Muscle of arm (tissue), 12 donors: ENCODE data around the gene EBP. TPM values are rescaled to one million over a fixed set of nuclear protein-coding genes. Genes with fewer than 3 reads are reported as not detected.
A peak's percentile ranks its signal among the peaks of the same experiment; 100 is the strongest.
"Not testable (repeated sequence)": the region's sequence is repeated elsewhere in the genome, so short reads cannot be mapped to it uniquely, and the experiment has no call there.

Source experiments
- DNase-seq: peaks from one replicate; pipeline ENCODE4 v3.0.0-alpha.2; 2013
- polyA plus RNA-seq, 12 donors: library from polyadenylated mRNA; unstranded; fragments of 120-200 nt; gene quantifications; one replicate each; pipeline ENCODE4 v1.2.1, GENCODE V29; 2013; ENCODE audit not compliant: insufficient read length in 12 of 12

Gene EBP
- polyA plus RNA-seq, 12 donors: 13.1 to 34.0 (median 17.4) TPM; not detected in 1

DNA sequence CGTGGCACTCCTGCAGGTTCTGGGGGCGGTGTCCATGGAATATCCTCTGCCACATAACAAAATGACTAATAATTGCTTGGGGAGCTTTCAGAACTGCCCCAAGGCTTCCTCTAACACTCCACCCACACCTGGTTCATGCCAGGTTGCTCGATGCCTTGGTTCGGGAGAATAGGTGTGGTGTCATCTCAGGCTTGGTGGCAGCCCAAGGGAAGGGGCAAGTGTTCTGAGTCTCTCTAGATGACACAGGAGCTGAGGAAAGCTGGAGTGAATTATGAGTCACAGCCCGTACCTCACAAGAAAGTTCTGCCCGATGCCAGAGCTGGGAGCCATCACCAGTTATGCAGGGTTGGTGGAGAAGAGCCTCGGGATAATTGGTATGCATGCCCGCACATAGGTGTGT, 30.9 kb upstream of the EBP start:
- DNase-seq: no peak

DNA sequence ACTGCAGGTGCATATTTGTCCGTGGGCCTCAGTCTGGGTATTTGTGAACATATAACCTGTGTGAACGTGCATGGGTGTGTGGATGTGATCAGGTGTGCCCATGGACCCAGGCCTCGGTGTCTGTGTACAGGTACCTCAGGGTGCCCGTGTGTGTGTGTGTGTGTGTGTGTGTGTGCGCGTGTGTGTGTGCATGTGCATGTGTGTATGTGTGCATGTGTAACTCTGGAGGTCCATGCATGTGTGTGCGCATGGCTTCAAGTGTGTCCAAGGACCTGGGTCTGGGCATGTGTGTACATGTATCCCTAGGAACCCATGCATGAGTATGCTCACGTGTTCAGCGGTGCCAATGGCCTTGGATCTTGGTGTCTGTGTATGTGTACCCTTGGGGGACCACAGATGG, 29.8 kb upstream of the EBP start:
- DNase-seq: no peak

DNA sequence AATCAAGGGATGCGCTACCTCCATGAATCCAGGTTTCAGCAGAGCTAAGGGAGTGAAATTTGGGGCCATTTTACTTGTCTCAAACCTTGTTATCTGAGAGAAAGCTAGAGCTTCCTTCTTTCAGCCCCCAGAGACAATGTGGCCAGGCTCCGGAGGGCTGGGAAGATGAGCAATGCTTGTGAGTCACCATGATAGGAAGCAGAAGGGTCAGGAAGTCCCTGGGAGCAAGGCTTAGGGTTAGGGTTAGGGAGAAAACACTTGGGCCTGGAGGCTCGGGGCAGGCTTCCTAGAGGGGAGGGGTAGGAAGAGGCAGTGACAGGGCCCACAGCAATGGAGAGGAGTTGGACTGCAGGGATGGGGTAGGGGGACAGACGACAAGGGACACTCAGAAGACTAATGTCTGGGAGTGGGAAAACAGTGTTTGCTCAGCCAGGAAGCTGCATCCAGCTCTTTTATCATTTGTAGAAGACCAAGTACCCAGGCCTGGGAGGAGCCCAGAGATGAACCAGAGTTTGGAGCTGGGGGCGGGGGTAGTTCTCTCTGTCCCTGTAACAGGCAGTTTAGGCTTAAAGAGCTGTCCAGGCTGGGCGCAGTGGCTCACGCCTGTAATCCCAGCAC, 29.2 kb upstream of the EBP start:
- DNase-seq: no peak

DNA sequence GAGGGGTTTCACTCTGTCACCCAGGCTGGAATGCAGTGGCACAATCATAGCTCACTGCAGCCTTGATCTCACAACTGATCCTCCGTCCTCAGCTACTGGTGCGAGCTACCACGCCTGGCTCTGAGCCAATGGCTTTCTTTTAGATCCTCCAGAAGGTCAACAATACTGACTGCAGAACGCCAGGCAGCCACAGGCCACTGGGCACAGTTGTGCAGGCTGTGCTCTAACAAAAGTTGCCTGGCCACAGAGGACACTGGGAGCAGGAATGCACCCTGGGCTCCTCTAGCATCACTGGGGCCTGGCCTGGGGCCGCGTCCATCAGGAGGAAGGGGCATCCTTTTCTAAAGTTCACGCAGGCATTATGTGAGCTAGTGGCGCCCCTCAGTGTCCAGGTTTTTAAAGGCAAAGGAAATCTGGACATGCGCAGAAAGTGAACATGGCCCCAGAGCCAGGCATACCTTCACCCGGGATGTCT, 27.7 kb upstream of the EBP start:
- DNase-seq: no peak

DNA sequence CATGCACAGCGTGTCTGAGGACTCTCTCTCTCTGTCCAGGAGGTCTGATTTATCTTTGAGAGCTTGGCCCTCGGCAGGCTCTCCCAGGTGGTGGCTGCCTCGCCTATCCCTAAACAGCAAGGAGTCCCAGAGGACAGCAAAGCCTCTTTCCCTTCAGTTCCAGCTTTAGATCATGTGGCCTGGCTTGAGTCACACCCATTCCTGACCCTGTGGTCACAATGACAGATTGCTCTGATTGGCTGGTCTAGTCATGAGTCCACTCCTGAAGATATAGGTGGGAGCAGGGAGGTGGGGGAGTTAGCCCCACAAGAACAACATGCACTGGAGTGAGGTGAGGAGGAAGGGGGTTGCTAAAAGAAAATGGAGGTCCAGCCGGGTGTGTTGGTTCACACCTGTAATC, 24.9 kb upstream of the EBP start:
- no peak for DNase-seq

DNA sequence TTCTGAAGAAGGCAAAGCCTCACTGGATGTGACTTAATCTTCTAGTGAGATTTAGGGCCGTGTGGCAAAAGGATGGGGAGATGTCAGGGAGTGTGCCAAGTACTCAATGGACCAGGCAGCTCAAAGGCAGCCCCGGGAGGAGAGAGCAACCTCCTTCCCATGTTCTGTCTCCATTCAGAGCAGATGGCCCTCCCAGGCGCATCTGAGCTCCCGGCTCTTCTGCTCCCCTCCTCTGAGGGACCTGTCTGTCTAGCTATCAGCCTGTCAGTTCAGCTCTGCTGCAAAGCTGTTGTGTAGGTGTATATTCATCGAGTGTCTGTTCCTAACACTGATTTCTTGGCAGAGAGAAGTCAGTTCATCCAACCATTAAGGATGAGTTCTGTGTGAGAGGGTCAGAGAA, 23.7 kb upstream of the EBP start:
- DNase-seq: no peak

DNA sequence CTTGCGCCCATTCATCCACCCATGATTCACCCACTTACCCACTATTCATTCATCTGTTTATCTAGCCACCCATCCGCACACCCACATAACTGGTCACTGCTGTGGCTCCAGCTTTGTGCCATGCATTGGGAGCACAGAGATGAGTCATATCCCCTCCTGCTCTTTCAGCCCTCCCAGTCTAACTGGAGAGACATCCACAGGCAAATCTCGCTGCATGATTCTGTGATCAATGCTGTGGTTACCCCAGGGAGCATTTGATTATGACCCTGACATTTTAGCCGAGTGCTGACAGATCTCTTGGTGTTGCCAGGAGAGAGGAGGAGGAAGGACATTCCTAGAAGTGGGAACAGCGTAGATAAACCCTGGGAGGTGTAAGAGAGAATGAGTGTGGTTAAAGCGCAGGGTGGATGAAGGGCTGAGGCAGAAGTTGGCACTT, 23.2 kb upstream of the EBP start:
- DNase-seq: no peak

DNA sequence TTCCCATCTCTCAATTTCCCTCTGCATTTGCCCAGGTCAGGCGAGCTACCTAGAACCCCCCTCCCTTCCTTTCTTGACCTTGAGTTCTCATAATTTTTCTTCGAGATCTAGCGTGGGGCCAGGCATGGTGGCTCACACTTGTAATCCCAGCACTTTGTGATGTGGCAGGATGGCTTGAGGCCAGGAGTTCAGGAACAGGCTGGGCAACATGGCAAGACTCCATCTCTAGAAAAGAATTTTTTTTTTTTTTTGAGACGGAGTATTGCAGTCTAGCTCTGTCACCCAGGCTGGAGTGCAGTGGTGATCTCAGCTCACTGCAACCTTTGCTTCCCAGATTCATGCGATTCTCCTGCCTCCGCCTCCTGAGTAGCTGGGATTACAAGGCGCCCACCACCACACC, 17.3 kb upstream of the EBP start:
- no peak for DNase-seq

DNA sequence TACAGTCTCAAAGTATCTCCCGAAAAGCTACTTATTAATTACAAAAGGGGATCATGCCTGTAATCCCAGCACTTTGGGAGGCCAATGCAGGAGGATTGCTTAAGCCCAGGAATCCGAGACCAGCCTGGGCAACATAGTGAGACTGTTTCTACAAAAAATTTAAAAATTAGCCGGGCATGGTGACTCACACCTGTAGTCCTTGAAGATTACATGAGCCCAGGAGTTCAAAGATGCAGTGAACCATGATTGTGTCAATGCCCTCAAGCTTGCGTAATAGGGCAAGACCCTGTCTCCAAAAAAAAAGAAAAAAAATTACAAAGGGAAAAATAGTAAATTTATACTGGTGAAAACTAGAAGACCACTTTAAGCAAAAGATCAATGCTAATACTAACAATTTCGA, 16.1 kb upstream of the EBP start:
- DNase-seq: no peak

DNA sequence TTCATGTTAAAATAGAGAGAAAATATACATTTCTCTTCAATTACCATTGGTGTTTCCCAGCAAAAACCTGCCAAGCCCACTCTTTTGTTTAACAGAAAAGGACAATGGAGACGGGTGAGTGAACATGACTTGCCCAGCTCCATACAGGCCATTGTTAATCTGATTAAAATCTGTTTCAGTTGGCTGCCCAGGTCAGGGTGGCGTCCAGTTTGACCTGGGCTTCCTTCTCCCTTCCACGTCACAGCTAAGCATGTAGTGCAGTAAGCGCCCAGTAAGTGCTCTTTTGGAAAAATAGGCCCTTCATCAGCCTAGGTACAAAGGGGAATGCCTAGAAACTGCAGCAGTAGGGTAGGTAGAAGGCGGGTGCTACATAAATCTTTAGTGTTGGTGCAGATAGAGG, 14.4 kb upstream of the EBP start:
- no peak for DNase-seq

DNA sequence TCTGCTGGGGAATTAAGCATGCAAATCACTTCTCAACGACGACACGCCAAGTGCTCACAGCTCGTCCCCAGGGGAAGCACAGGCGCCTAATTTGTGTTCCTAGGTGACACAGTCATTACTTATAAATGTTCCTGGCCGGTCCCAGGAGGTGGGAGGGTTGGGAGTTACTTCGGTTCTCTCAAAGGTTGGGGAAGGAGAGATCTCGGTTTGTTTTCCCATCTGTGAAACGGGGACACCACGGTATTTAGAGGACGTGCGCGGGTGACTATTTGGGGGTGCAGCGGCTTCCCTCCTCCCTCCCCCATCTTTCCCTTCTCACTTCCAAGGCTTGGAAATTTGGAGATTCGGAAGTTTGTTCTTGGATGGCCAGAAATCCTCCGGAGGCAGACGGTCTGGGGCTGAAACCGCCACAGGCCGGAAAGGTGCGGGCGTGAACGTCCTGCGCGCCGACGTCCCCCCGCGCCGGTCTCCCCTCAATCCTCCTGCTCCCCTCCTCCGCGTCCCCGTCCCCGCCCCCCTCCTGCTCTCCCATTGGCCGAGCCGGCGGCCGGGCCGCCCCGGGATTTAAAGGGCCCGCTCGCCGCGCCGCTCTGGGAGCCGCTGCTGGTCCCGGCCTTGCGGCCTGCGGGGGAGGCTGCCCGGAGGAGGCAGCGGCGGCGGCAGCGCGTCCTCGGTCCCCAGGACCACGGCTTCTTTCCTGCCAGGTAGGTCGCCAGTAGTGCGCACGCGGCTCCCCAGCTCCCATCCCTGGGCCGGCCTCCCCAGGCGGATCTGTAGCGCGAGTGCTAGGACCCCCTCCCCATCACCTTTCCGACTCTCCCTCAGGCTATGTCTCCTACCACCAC, 13.0 kb upstream of the EBP start, which contains the start of gene PORCN:
Gene PORCN, plus strand, starts transcription at position 593 of the 845 bp plus-strand sequence. CDS start 829 bp downstream, outside the sequence.
- peak; percentile 52 for DNase-seq

DNA sequence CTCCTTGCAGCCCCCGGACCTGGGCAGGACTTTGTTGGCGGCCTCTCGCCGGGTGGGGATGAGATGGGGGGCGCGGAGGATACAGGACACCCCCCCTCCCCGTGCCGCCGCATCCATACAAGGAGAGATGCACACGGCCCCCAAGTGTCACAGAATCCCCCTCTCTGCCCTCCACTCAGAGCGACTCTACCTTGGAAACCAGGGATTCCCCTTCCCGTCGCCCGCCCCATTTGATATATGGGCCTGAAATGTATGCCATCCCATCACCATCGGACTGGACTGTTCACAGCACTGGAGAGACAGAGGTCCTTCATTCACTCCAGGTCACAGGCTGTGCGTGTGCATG, 12.4 kb upstream of the EBP start:
- no peak for DNase-seq

DNA sequence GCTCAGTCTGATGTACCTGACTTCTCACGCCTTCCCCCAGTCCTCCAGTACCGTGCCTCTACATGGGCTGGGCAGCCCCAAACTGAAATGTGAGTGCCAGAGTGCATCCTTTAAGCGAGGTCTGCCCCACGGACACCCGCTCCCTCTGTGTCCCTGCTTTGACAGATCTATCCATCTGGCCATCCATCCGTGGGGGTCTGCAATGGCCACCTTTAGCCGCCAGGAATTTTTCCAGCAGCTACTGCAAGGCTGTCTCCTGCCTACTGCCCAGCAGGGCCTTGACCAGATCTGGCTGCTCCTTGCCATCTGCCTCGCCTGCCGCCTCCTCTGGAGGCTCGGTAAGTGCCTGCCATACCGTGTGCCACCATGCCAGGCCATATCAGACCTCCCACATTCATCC, 12.0 kb upstream of the EBP start:
- no peak for DNase-seq

DNA sequence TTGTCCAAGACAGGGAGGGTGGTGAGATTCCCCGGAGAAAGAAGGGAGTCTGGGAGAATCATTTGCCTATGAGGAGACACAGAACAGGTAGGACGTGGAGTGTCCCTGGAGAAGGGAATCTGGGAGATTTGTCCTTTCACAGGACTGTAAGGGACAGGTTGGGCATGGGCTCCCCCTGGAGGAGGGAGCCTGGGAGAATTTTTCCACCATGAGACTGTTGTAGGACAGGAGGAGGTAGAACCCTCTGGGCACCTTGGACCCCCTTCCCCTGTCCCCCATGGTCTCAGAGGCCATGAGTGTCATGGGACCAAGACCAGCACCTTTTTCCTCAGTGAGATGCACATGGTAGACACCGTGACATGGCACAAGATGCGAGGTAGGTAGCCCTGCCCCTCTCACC, 10.0 kb upstream of the EBP start:
- no peak for DNase-seq

DNA sequence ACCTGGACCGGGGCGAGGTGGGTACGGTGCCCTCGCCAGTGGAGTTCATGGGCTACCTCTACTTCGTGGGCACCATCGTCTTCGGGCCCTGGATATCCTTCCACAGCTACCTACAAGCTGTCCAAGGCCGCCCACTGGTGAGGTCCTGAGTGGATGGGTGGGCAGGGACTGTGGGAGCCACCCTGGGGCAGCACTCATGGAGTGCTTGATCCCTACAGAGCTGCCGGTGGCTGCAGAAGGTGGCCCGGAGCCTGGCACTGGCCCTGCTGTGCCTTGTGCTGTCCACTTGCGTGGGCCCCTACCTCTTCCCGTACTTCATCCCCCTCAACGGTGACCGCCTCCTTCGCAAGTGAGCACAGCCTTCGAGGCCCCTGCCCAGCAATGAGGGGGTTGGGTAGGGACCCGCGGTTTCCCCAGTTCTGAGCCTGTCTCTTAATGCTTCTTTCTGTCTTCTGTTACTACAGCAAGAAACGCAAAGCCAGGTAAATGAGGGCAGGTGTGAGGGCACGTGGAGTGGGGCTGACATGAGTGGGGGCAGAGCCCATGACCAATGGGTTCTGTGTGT, 9.2 kb upstream of the EBP start:
- DNase-seq: no peak

DNA sequence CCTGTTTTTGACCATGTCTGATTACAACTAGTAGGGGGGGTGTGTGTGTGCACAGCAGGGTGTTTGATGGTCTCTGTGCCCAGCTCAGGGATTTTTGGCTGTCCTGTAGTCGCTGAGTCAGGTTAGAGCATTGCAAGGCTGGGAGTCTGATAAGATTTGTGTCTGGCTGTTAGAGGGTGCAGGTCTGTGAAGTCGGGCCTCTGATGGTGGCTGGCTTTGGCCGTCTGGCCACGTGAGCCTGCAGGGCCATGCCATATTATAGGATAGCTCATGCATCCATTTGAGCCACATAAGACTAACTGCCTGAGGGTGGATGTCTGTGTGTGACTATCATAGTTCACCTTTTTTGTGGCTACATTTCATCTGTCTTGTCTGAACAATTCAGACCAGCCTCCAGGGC, 7.9 kb upstream of the EBP start:
- no peak for DNase-seq

DNA sequence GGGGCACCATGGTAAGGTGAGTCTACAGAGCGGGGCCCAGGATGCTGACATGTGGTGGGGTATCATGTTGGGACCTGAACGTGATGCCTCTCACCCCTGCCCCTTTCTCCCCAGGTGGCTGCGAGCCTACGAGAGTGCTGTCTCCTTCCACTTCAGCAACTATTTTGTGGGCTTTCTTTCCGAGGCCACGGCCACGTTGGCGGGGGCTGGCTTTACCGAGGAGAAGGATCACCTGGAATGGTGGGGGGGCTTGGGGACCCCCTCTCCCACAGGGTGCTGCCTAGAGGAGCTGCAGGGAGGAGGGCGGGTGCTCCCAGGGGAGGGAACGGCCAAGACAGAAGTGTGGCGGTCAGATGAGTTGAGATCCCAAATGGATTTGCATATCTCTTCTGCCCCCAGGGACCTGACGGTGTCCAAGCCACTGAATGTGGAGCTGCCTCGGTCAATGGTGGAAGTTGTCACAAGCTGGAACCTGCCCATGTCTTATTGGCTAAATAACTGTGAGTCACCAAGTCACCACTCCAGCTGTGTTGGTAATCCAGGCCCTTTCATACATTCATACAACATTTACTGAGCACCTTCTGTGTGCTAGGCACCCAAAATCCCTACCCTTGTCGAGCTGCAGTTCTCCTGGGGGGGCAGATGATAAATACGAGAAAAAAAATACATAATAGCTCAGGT, 7.3 kb upstream of the EBP start:
- DNase-seq: no peak

DNA sequence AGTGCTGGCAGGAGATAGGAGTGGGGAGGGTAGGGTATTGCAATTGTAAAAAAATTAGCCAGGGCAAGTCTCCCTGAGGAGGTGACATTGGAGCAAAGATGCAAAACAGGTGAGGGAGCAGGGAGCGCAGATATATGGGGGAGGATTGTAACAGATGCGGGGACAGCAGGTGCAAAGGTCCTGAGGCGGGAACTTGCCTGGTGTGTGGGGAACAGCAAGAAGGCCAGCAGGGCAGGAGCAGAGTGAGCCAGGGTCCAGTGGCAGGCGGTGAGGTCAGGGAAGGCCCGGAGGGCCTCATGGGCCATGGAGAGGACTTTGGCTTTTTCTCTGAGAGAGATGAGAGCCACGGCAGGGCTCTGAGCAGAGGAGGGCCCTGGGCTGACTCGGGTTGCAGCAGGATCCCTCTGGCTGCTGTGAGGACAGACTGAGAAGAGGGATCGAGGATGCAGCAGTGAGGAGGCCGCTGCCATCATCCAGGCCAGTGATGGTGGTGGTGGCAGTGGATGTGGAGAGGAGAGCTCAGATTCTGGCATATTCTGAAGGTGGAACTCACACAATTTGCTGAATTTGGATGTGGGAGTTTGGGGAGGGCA, 6.6 kb upstream of the EBP start:
- DNase-seq: no peak

DNA sequence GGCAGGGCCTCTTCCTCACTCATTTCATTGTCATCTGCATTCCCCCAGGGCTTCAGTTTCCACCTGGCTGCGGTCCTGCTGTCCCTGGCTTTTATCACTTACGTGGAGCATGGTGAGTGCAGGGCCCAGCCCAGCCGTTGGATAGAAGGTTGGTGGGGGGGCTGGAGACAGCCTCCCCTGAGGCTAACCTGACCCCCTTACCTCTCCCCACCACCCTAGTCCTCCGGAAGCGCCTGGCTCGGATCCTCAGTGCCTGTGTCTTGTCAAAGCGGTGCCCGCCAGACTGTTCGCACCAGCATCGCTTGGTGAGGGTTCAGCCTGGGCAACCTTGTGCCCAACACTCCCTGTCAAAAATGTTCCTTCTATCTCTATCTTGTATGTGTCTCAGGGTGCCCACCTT, 5.8 kb upstream of the EBP start:
- no peak for DNase-seq

DNA sequence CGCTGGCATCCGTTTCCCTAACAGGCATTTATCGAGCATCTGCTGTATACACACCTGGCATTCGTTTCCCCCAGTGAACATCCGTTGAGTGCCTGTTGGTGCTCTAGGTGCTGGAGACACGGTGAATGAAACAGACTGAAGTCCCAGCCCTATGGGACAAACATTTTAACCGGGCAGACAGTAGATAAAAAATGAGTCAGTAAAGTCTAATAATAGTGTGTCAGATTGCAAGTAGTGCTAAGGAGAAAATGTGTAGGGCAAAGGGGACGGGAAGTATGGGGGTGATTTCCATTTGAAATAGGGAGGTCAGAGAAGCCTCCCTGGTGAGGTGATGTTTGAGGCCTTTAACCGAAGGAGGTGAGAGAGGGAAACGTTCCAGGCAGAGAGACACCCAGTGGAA, 5.3 kb upstream of the EBP start:
- no peak for DNase-seq

DNA sequence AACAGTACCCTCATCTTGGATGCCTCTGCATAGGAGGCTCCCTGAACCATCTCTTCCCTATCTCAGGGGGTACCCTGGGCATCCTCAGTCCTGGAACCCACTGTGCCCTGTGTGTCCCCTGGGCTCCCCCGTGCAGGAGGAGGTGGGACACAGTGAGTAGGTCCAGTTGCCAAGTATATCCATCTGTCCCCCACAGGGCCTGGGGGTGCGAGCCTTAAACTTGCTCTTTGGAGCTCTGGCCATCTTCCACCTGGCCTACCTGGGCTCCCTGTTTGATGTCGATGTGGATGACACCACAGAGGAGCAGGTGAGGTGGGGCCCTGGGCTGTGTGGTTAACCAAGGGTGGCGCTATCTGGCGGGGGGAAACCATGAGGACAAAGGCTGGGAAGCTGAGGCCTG, 4.6 kb upstream of the EBP start:
- no peak for DNase-seq

DNA sequence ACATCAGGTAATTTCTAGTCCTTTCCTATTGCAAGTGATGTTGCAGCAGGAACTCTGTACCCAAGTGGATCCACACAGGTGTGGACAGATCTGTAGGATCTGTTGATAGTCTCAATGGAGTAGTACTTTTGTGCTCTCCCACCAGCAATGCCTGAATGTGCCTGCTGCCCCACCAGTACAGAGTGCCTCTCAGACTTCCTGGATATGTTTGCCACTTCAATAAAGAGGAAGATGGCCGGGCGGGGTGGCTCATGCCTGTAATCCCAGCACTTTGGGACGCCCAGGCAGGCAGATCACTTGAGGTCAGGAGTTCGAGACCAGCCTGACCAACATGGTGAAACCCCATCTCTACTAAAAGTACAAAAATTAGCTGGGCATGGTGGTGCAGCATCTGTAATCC, 2.1 kb upstream of the EBP start:
- not testable (repeated sequence) for DNase-seq
